ENCODE data around the gene ZBTB18.
"Not testable (repeated sequence)": the region's sequence is repeated elsewhere in the genome, so short reads cannot be mapped to it uniquely, and the experiment has no call there.

Gene ZBTB18

DNA sequence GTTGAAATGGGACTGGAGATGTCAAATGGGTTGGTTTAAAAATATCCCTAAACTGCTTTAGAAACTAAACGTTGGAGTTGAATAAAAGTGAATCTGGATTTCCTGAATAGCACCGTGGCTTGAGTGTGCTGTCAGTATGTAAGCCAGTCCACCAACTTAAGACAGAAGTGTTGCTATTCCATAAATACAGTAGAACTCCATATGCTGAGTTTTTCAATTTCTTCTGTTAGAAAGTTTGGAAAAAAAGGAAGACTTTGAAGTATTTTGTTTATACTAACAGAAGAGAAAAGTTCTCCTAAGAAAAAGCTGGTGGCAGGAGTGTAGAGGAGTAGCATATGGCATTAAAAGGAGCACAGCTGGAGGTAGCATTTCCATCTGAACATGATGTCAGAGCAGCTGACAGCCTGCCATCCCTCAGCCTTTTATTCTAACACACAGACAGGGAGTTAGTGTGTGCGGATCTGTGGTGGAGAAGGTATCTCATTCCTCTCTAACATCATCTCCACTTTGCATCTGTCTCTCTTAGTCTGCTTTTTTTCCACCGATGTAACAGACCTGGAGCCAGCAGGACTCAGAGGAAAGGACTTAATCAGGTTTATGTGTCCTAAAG is at the start of gene ZBTB18:
TSS of gene ZBTB18 (plus strand) at position 449 of the 610 bp plus-strand sequence. CDS start at position 598, 149 bp downstream.
- peak; percentile 80 for DNase-seq (ENCODE audit: low spot score)

DNA sequence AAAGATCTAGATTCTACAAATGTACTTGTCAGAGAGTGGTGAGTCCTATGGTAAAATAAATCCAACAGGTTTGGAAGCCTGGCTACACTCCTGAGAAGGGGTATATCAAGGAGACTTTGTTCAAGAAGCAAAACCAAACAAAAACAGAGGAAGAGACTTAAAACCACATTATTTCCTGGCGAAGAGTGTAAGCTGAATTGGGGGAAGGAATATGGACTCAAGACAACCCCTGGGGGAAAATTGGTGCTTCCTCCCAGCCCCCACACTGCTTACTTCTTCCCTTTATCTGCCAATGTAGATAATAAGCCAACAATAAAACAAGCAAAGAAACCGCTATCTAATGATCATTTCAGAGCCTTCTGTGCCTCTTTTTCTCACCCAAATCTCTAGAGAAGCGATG is 48.4 kb upstream of the ZBTB18 start:
- DNase-seq (ENCODE audit: low spot score), result no peak

DNA sequence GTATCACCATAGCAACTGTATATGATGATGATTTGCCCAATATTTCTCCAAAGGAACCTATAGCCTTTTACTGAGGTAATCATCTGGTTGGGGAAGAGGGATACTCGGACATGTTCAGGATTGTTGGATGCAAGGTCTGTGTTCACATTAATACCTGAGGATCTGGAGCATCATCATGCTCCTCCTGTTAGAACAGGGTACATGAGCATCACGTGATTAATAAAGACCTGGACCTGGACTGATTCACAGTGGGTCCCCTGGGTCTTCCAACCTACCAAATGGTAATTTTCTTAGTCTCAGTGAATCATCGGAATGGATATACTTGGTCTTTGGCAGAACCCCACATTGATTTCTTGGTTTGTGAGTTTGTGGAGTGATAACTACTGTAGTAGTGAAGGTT is 45.6 kb upstream of the ZBTB18 start:
- no peak for DNase-seq (ENCODE audit: low spot score)

DNA sequence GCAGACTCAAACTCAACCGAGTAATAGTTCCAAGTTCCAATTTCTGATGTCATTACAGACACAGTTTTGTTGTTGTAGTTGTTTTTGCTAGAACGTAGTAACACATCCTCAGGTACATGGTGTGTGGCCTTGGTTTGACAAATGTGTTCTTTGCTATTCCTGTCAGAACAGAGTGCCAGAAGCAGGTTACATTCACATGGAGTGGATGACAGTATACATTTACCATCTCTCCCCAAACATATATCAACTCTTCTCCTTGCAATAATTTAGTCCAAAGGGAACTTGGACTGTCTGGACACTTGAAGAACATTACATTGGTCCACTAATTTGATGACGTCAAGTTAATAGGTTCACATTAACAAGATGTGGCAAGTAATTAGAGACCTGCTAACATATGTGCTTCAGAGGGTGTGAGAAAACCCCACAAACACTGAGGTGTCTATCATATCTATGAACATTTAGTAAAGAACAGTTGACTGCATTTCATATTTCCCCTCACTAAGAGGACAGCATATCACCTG is 44.6 kb upstream of the ZBTB18 start:
- DNase-seq (ENCODE audit: low spot score), result no peak

DNA sequence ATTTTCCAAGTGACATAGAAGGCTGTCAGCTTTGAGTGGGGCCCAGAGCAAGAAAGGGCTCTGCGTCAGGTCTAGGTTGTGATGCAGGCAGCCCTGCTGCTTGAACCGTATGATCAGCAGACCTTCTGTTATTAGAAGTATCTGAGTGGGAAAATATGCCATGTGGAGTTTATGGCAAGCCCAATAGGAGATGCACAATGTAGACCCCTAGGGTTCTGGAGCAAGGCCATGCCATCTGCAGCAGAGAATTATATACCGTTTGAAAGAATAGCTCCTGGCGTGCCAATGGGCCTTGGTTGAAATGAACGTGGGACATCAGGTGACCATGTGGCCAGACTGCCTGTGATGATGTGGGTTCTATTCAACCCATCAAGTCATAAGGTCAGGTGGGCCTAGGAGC is 44.1 kb upstream of the ZBTB18 start:
- DNase-seq (ENCODE audit: low spot score), result no peak

DNA sequence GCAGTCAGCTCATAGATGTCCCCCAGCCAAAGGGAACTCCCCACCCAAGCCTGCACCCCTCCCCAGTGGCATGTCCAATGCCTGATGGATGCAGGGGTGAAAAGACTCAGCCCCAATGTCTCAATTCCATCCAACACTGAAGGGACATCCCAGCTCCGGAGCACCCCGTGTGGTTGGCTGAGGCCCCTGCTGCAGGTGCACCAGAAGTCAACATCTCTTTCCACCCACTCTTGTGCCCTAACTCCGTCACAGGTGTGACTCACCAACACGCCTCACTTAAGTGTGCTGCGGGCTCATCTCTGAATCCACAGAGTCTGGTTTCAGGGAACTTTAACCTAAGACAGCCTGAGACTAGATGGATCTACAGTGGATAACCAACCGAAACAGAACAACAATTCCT is 40.9 kb upstream of the ZBTB18 start:
- DNase-seq (ENCODE audit: low spot score), result no peak

DNA sequence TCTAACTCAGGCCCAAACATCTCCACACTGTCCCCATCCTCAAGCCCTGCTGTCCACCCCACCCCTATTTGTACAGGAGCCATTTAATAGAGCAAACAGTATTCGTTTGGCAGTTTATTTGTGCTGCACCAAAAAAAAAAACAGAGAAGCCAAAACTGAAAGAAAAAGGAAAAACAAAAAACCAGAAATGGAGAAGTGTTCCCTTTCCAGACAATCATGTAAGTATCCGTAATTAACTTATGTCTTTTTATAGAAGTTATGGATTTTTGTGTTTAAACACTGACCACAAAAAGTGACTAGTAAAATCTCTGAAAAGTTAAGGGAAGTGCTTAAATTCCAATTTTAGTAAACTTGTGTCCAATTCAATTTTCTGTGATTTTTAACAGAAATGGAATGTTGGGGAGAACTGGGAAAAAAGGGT is 40.4 kb upstream of the ZBTB18 start:
- no peak for DNase-seq (ENCODE audit: low spot score)

DNA sequence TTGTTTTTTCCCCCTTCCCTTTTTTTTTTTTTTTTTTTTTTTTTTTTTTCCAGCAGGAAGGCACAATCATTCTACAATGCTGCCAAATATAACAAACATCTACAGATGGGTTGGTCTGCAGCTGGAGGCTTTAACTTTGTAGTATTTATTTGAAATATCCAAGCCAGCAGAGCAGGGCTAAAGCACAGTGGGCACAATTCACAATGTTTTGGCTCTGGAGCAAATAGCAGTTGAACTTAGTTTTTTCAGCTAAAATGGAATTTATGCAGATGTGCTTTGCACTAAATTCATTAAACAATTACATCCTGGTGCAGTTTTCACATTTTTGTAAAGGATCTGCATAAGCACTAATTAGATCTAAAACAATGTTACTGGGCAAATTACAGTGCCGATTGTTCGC is 39.8 kb upstream of the ZBTB18 start:
- peak; percentile 57 for DNase-seq (ENCODE audit: low spot score)

DNA sequence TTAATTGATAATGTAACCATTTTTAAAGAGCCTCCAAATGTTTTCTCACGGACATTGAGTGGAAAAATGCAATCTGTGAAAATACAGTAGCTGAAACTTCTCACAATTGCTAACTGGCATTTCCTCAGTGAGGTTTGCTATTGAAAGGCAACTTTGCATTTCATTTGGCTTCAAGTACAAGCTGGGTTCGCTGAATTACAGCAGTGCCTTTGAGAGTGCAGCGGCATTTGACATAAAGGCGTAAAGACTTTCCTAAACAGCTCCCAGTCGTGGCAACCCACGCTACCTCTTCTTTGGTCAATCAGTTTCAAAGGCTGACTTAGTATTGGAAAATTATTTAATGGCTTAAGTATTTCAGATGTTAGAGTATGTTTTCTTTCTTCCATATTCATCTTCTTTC is 39.3 kb upstream of the ZBTB18 start:
- DNase-seq (ENCODE audit: low spot score), result peak; percentile 40

DNA sequence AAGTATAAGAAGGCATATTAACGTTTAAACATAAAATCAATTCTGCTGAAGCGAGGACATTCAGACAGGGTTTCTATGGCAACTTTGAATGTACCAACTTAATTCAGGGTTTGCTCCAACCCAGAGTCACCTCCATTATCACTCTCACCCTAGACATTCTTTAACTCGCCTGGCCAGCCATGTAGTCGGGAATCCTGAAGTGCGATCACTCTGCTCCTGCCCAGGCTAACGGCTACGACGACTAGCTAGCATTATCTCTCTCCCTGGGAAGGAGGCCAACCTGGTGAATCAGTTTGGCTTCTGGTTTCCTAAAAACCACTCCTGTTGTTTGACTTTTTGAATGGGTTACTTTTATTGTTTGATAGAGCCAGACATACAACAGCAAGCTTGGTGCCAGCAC is 38.9 kb upstream of the ZBTB18 start:
- peak; percentile 20 for DNase-seq (ENCODE audit: low spot score)

DNA sequence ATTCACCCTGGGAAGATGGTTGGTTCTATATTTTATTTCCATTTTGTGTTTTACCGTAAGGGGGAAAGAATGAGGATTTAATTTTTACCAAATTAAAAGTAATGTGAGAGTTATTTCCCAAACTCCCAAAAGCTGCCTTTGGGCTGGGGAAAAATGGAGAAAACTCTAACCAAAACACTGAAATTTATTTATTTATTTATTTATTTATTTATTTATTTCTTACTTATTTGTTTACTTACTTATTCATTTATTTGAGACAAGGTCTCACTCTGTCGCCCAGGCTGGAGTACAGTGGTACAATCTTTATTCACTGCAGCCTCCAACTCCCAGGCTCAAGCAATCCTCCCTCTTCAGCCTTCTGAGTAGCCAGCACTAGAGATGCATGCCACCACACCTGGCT is 38.0 kb upstream of the ZBTB18 start:
- DNase-seq (ENCODE audit: low spot score), result no peak

DNA sequence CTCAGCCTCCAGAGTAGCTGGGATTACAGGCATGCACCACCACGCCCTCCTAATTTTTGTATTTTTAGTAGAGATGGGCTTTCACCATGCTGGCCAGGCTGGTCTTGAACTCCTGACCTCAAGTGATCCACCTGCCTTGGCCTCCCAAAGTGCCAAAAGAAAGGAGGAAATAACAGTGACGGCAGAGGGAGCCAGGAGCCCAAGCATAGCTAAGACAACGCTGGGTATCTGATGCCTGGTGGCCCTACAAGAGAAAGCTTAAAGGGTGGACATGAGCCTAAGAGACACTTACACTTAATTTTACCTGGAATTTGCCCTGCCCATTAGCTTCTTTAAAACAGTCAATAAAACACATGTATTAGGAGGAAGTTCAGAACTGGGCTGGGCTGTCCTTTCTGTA is 36.2 kb upstream of the ZBTB18 start:
- DNase-seq (ENCODE audit: low spot score), result not testable (repeated sequence)

DNA sequence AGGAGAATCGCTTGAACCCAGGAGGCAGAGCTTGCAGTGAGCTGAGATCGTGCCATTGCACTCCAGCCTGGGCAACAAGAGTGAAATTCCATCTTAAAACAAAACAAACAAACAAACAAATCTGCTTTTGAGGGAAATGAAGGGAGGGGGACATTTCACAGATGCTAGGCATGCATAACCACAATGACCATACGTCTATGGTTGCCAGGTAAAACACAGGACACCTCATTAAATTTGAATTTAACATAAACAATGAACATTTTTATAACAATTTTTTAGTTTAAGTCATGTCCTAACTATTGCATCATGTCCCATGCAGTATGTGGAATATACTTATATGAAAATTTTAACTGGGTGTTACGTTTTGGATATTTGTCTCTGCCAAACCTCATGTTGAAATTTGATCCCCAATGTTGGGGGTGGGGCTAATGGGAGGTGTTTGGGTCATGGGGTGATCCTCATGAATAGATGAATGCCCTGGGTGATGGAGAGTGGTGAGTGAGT is 31.0 kb upstream of the ZBTB18 start:
- DNase-seq (ENCODE audit: low spot score), result no peak

DNA sequence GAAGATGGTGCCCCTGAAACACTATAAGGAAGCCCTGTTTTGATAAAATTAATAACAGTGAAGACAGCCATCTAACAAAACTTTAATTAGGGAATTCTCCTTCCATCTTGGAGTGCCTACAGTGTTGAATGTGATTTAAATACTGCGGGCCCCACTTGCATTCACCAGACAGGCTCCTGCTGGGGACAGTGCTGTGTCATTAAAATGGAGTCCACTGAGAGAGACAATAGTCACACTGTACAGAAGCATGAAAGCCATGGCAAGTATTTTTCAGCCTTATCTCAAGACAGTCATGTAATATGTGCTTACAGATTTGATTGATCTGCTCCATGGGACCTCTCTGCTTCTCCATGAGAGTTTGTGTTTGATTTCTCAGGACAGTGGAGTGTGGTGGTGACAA is 29.7 kb upstream of the ZBTB18 start:
- DNase-seq (ENCODE audit: low spot score), result no peak

DNA sequence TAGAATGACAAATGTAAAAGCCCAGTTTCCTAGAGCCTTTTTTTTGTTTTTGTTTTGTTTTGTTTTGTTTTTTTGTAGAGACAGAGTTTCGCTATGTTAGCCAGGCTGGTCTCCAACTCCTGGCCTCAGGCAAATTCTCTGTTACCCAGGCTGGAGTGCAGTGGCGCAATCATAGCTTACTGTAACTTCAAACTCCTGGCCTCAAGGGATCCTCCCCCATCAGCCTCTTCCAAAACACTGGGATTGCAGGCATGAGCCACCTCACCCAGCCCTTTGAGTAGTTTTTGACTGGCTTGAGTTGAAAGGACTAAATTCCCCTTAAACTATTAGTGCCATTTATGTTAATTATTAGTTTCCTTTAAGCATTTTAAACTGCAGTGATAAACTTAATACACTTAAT is 28.8 kb upstream of the ZBTB18 start:
- no peak for DNase-seq (ENCODE audit: low spot score)

DNA sequence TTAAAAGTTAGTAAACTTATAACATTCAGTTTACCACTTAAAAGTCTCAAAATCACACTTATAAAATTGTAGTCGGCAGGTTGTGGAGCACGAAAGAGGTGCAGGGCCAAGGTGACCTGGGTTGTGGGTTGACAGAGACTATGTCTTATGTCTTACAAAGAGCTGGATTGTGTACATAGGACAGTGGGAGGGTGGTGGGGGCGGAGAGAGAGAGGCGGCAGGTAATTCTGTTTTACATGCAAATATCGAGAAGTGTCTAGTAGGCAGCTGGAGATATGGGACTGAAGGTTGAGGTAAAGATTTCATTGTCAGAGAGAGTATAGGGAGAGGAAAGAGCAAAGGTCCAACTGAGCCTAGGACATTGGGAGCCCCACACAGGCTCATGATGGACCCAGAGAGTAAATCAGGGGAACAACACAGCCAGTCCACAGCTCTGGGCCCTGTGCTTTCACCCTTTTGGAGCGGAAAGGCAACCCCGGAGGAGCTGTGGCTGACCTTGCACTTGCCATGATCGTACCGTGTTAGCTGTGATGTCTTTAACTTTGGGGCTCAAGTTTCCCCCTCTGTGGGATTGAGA is 28.1 kb upstream of the ZBTB18 start:
- no peak for DNase-seq (ENCODE audit: low spot score)

DNA sequence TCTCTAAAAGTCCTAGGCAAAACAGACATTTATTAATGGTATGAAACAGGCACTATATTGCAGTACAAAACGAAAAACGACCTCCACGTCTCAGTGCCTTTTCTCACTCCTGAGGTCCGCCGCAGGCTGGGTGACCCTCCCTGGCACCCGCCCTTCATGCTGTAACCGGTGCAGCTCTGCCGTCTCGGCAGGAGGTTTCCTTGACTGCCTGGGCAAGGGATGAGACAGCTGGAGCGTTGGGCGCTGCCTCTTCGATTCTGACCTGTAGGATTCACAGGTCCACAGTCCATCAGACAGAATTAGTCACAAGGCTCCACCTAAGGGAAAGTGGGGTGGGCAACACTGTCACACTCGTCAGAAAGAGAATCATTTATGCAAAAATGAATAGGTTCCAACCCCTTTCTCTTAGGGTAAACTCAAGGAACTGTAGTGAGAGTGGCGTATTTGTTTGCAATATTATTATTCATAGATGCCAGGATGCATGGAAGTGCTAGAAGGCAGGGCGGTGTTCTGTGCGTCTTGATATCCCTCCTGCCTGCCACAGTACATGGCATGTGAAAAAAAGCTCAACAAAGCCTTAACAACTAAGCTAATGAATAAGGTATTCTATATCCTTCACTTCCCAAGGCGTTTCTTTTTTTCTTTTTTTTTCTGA is 23.5 kb upstream of the ZBTB18 start:
- no peak for DNase-seq (ENCODE audit: low spot score)

DNA sequence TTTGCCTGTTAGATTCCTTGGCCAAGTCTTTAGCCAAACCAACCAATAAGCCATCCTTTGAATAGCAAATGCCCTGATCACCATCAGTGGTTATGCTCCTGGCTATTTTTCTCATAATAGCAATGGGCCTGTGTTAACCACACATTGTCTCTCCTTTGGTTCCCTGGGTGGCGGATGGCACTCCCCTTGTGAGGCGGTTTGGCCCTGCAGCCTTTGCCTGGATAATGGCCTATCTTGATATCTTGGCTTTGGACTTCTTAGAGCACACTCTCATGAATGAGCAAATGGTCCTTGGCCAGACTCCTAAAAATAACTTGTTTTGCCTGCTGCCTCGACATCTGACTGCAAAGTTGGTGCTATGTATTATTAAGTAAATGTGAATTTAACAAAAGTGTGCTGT is 22.4 kb upstream of the ZBTB18 start:
- DNase-seq (ENCODE audit: low spot score), result no peak

DNA sequence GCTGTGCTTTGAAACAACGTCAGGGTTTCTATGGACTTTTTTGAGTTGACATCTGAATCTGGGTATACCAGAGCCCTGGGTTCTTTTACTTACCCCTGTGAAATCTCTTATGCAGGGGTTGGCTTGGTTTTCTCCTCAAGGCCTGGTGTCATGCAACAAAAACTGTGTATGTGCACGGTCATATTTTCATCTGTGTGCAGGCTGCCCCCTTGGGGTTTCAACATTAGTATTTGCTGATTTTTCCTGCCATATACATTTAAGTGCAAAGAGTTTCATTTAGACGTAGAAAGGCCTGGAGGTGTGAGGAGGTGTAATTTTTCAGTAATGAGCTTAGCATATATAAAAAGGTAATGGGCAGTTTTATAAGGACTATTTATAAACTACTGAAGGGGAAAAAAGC is 22.0 kb upstream of the ZBTB18 start:
- no peak for DNase-seq (ENCODE audit: low spot score)

DNA sequence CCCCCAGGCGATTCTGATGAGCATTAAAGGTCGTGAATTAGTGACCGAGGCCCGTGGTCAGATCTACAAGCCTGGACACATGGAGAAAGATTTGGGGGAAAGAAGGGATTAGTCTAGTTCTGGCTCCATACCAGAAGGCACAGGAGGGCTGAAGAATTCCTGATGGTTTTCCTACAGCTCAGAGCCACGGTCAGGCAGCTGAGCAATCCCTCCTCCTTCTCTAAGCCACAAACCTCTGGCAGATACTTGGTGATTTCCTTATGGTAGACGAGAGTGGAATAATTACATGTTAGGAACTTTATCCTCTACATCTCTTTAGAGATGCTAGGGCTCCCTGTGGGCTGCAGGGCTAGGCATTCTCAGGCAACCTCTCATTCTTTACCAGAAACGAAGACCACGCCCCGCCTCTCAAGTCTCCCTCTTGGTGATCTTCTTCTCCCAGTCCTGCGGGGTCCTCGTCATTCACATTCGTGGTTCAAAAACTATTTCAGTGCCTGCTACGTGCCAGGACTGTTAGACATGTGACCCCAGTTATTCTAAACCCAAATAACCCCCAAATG is 20.5 kb upstream of the ZBTB18 start:
- no peak for DNase-seq (ENCODE audit: low spot score)

DNA sequence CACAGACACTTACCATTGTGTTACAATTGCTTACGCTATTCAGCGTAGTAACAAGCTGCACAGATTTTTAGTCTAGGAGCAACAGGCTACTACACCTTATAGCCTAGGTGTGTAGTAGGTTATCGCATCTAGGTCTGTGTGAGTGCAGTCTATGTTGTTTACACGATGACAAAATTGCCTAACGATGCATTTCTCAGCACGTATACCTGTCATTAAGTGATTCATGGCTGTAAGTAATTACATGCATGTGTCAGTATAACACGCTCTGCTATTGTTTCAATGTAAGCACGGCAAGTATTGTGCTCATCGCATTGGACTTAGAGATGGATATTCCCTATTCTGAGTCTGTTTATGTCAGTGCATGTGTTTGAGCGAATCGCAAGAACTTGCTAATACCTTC is 15.7 kb upstream of the ZBTB18 start:
- no peak for DNase-seq (ENCODE audit: low spot score)

DNA sequence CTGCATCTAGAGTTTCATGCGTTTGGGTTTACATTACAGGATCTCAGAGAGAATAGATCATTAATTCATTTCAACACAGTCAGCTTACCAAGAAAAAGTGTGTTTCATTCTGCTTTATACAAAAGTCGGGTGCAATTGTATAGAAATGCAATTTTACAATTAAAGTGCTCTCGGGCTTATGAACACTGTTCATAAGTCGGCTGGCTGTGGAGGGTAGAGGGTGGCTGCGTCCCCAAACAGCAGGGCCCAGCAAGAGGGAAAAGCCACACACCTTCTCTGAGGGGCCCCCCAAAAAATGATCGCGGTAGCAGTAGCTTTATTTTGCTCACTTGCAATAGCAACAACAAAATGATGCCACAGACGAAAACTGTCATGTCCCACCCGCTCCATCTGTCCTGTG is 13.8 kb upstream of the ZBTB18 start:
- DNase-seq (ENCODE audit: low spot score), result no peak

Measured in globus pallidus (tissue), 1 donor.